DMS53 treated with DMSO at 0.1 percent for 48 hours (cell line): ENCODE measurements around the gene SCAMP2.
"Not testable (repeated sequence)": the region's sequence is repeated elsewhere in the genome, so short reads cannot be mapped to it uniquely, and the experiment has no call there.

Source experiments
- DNase-seq: peaks from one replicate; lab custom pipeline; 2025; ENCODE audit not compliant: unreplicated experiment; lab: John Stamatoyannopoulos, UW

SCAMP2 gene

GRCh38 chr15:74890665-74890960 is 17.4 kb upstream of the SCAMP2 start:
- DNase-seq = no peak

DNA sequence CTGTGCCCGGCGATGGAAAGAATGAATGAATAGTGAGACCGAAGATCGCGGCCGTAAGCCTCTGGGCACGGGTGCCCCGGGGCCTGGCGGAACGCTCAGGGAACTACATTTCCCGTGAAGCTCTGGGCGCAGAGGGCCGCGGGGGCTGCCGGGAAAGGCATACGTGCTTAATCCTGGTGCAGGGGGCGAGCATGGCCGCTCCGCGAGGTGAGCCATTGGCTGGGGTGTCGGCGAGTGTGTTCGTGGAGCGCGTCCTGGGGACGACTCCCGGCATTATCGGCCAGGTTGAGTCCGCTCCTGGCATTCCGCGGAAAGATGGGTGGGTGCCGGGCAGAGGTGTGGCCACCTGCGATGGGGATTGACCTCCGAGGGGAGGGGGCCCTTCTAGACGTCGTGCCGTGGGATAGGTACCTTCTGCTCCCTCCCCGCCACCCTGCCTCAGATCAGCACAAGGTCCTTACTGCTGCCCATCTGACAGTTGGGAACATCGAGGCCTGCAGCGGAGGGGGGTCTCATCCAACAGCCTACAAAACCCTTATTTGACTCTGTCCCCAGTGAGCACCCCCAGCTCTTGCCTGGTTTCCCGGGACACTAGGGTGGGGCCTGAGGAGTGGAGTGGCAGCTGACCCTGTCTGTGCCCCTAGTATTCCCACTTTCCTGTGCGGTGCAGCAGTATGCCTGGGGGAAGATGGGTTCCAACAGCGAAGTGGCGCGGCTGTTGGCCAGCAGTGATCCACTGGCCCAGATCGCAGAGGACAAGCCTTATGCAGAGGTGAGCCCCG is 16.9 kb upstream of the SCAMP2 start, which contains the start of gene MPI:
Gene MPI (plus strand): TSS at position 160 of the 782 bp plus-strand sequence. CDS start 32 bp downstream, at position 192.
- DNase-seq = peak; percentile 31

DNA sequence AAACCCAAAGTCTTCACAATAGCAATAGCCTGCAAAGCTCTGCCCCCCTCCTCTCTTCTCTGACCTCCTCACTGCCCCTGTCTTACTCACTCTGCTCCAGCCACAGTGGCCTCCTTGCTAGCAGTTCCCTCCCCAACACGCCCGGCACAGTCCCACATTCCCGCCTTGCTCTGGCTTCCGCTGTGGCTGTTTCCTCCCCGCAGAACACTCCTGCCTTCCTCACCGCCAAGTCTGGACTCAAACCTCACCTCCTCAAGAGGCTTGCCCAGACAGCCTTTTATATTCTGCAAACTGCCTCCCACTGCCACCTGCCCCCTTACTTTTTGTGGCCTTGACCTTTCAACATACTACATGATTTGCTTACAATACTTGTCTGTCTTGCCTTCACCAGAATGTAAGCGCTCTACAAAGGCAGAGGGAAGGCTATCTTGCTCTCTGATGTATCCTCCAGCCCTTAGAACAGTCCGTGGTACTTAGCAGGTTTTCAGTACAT is 16.3 kb upstream of the SCAMP2 start:
- DNase-seq = no peak

DNA sequence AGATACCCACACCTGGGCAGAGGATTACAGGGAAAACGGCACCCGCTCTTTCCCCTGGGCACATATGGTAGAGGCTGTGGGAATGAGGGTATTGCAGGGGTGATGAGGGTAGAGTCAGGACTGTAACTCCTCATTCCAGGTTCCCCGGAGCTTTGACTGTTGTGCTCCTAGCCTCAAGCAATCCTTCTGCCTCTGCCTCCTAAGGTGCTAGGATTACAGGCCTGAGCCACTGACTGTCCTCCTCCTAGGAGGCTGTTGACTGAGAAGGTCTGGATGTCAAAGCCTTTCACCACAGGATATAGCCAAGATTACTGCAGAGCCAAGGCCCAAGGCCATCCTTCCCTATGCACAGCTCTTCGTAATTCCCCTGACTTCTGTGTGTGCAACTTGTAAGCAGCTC is 15.6 kb upstream of the SCAMP2 start:
- DNase-seq = no peak

DNA sequence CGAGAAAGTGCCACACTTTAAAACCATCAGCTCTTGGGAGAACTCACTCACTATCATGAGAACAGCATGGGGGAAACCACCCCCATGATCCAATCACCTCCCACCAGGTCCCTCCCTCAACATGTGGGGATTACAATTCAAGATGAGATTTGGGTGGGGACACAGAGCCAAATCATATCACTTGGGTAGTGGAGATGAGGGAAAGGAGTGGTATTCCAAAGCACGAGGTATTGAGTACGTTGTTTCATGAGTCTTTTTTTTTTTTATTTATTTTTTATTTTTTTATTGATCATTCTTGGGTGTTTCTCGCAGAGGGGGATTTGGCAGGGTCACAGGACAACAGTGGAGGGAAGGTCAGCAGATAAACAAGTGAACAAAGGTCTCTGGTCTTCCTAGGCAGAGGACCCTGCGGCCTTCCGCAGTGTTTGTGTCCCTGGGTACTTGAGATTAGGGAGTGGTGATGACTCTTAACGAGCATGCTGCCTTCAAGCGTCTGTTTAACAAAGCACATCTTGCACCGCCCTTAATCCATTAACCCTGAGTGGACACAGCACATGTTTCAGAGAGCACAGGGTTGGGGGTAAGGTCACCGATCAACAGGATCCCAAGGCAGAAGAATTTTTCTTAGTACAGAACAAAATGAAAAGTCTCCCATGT is 14.5 kb upstream of the SCAMP2 start:
- not testable (repeated sequence) for DNase-seq

DNA sequence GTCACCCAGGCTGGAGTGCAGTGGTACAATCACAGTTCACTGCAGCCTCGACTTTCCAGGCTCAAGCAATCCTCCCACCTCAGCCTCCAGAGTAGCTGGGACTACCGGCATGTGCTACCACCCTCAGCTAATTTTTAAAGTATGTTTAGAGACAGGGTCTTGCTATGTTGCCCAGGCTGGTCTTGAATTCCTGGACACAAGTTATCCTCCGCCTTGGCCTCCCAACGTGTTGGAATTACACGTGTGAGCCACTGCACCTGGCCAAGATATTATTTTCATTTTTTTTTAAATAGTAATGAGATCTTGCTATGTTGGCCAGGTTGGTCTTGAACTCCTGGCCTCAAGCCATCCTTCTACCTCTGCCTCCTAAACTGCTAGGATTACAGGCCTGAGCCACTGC is 12.3 kb upstream of the SCAMP2 start:
- DNase-seq = no peak

- DNase-seq = no peak
Measured at GRCh38 chr15:74884428-74885223, 11.5 kb upstream of the SCAMP2 start.

DNA sequence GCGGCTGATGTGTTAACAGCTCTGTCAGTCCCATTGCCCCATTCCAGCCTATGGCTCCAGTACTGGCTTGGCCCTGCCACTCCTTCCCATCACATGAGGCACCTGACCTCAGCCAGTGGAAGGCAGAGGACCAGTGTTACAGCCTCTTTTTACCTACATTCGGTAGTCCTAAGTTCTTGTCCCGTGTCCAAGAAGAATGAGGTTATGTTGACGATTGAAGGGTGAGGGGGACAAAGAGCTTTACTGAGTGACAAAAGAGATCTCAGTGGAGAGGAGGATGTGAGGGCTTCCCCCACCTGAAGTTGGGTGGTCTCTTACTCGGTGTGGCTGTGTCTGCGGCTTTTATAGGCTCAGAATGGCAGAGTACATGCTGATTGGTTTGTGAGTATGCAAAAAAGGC is 9.4 kb upstream of the SCAMP2 start:
- DNase-seq = no peak

GRCh38 chr15:74878273-74878672 is 5.1 kb upstream of the SCAMP2 start:
- no peak for DNase-seq

GRCh38 chr15:74873756-74874424 is 725 bp upstream of the SCAMP2 start:
- DNase-seq = no peak

GRCh38 chr15:74872702-74873035 is 496 bp downstream of the SCAMP2 start:
- no peak for DNase-seq

- DNase-seq = no peak
Measured at GRCh38 chr15:74870436-74871215, 2.5 kb downstream of the SCAMP2 start.

DNA sequence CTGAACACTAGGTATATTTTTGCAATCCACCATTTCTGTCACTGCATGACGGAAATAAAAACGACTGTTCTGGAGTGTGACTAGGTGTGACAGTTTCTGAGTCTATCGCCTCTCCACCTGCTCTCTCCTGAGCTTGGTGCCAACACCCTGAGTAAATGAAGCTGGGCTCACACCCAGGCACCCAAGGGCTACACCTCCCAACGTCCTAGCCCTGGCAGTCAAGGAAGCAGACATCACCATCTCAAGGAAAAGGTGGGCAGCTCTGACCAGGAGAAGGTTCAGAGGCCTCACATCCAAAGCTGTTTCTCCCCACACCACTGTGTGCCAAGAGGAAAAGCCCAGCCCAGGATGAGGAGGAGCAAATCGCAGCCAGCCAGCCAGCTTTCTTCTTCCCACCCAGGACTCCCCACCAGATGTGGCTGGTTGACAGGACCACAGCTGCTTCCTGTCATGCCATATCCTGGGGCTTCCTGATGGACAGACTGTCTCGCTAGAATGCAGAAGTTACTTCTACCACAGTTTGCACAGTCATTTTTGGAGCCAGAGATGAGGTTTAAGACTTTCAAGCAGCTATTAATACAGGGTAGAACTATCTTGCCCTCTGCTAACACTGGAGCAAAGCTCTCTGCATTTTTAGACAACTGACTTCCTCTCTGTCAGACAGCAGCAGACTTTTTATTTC is 3.3 kb downstream of the SCAMP2 start:
- DNase-seq = no peak

DNA sequence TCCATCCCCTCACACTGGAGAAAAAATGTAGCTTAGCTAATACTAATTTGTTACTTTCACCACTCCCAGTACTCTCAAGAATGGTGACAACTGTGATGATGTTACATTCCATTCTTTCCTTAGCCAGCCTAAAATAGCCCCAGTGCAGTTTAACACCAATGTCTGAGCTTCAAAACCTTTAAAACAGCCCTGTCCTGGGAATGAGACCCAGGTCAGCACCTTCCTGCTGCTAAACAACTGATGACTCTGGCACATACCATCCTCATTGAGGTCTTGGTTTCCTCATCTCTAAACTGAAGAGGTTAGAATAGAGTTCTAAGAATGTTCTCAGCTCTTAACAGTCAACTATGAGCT is 3.8 kb downstream of the SCAMP2 start:
- DNase-seq = no peak

DNA sequence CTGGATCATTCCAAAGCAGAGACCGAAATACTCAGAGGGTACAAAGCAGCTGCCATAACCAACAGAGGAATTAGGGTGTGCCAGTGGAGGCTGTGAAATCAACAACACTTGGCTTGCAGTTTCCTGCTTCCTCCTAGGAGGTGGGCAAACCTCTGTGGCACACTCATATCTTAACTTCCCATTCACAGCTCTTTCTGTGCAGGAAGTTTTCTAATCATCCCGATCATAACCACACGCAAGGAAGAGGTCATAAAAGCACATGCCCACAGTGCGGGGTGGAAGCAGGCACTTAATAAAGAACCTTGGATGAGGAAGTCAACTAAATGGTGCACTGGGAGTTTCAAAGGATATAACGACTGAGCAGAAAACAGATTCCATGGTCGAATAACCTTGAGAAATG is 5.1 kb downstream of the SCAMP2 start:
- DNase-seq = no peak

DNA sequence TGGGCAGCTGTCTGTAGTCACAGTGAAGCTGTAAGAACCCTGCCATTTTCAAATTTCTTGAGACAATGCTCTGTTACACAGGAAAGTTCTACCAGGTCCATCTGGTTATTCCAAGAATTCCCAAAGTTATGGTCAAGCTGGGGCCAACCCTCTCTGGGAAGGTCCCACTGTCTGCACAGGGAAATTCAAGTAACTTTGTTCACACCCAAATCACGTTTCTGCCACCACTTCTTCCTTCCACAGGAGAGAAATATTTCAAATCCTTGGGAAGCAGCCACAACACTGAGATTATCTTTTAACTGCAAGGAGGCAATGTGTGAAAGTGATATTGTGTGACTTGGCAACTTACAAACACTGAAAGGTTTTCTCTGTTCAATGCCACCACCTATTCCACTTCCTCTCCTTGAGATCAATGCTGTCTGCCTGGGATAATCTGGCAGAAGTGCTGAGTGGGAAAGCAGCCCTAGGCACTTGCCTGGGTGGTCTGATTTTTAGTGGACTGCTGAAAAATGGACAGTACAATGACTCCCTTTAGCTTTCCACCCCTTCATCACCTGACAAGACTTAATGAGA is 5.6 kb downstream of the SCAMP2 start:
- DNase-seq = no peak

GRCh38 chr15:74866090-74866489 is 7.1 kb downstream of the SCAMP2 start:
- no peak for DNase-seq

DNA sequence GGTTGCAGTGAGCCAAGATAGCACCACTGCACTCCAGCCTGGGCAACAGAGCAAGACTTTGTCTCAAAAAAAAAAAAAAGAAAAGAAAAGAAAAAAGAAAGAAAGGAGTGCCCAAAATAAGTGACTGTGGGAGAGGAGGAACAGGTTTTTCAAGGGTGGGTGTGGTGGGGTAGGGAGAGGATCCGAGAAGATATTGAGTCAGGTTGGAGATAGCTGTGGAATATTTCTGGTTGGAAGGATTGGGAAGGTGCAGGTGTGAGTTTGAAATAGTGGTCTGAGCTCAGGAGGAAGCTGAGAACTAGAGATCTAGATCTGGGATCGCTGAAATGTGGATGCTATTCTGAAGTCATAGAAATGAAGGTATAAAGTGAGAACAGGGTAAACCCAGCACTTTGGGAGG is 7.8 kb downstream of the SCAMP2 start:
- DNase-seq = no peak

DNA sequence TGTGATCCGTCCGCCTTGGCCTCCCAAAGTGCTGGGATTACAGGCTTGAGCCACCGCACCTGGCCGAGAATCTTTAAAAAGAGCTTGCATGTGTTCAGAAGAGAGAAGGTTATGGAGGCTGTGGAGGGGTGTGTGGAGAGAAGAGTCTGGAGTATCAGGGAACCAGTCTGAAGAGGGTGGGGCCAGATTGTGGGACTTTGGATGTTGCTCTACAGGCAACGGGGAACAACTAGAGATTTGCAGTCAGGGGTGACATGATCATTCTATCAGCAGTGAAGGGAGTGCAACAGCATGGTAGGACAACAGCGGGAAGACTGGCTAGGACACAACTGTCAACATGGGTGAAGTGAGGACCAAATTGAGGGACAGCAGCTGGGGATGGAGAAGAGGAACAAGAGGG is 8.9 kb downstream of the SCAMP2 start:
- no peak for DNase-seq
